HL-60 (cell line): ENCODE measurements around the gene DHRS7C.
A peak's percentile ranks its signal among the peaks of the same experiment; 100 is the strongest.

ENCODE experiments used
- DNase-seq, 2 experiments: peaks; one replicate each; pipeline ENCODE4 v3.0.0-alpha.2; 2010 to 2020; ENCODE audit warnings: low read depth in 1 of 2, low spot score in 1 of 2
- H3K27ac ChIP-seq: fragments of 250-450 bp; sonication (Bioruptor Pico); replicated peaks from 2 replicates; pipeline ENCODE4 v1.5.1; 2020; ENCODE audit warnings: mild to moderate bottlenecking, moderate library complexity
- H3K27me3 ChIP-seq: fragments of 250-450 bp; sonication (Bioruptor Pico); 2 replicates; pipeline ENCODE4 v1.5.1; 2021; ENCODE audit warnings: mild to moderate bottlenecking, moderate library complexity; ENCODE audit not compliant: insufficient read depth, poor library complexity, severe bottlenecking
- H3K4me3 ChIP-seq: replicated peaks from 2 replicates; pipeline ENCODE4 v1.5.1; 2011; ENCODE audit warnings: mild to moderate bottlenecking, control low read depth, low read length; ENCODE audit not compliant: insufficient read depth
- GABPA ChIP-seq: IDR thresholded peaks from 2 replicates; pipeline ENCODE4 v1.6.1; 2012; ENCODE audit warnings: low read depth
- POLR2AphosphoS5 ChIP-seq: IDR thresholded peaks from 2 replicates; pipeline ENCODE4 v1.6.1; 2012; ENCODE audit warnings: low read depth
- SPI1 ChIP-seq: IDR thresholded peaks from 2 replicates; pipeline ENCODE4 v1.6.1; 2012; ENCODE audit warnings: low read depth, mild to moderate bottlenecking, borderline replicate concordance
- TF ChIP-seq, protein P1 (sequence below): IDR thresholded peaks from one replicate; pipeline ENCODE4 v1.5.1; 2011; ENCODE audit warnings: low read length, control low read depth, inconsistent platforms; ENCODE audit not compliant: insufficient read depth
- TF ChIP-seq, protein P2 (sequence below): IDR thresholded peaks from 2 replicates; pipeline ENCODE4 v1.6.1; 2012; ENCODE audit warnings: low read depth; ENCODE audit not compliant: insufficient replicate concordance

The DHRS7C gene

DNA sequence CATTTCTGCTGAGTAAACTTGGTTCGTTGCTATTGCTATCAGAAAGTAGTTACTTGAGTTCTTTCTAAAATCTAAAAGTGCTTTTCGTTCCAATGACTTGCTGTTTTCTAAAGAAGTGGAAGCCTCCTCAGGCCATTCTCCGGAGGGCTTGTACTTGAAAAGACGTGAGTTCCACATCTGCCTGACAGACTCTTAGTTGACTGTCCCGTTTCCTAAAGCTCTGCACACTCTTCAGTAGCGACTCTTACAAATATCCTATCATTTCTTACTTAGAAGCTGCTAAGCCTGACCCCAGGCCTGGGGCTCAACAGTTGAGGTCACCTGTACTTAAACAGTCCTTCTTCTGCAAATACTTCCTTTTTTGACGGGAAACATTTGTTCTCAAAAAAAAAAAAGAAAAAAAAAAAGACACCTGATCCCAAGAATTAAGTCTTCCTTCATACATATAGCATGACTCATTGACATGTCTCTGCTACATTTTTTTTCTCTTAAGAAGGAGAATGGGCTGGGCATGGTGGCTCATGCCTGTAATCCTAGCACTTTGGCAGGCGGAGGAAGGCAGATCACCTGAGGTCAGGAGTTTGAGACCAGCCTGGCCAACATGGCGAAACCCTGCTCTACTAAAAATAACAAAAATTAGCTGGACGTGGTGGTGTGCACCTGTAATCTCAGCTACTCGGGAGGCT lies 61.5 kb downstream of the DHRS7C start:
- H3K4me3 ChIP-seq = no peak overlapping the region
- no peaks in the 10 kb centered on the region for H3K27me3 ChIP-seq
- DNase-seq = no peak
- no peak overlapping the region for H3K27ac ChIP-seq
- no peak for TF ChIP-seq GABPA
- TF ChIP-seq, protein P1, sequence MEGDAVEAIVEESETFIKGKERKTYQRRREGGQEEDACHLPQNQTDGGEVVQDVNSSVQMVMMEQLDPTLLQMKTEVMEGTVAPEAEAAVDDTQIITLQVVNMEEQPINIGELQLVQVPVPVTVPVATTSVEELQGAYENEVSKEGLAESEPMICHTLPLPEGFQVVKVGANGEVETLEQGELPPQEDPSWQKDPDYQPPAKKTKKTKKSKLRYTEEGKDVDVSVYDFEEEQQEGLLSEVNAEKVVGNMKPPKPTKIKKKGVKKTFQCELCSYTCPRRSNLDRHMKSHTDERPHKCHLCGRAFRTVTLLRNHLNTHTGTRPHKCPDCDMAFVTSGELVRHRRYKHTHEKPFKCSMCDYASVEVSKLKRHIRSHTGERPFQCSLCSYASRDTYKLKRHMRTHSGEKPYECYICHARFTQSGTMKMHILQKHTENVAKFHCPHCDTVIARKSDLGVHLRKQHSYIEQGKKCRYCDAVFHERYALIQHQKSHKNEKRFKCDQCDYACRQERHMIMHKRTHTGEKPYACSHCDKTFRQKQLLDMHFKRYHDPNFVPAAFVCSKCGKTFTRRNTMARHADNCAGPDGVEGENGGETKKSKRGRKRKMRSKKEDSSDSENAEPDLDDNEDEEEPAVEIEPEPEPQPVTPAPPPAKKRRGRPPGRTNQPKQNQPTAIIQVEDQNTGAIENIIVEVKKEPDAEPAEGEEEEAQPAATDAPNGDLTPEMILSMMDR = no peak
- TF ChIP-seq SPI1 = no peak
- no peak for TF ChIP-seq POLR2AphosphoS5
- TF ChIP-seq, protein P2, sequence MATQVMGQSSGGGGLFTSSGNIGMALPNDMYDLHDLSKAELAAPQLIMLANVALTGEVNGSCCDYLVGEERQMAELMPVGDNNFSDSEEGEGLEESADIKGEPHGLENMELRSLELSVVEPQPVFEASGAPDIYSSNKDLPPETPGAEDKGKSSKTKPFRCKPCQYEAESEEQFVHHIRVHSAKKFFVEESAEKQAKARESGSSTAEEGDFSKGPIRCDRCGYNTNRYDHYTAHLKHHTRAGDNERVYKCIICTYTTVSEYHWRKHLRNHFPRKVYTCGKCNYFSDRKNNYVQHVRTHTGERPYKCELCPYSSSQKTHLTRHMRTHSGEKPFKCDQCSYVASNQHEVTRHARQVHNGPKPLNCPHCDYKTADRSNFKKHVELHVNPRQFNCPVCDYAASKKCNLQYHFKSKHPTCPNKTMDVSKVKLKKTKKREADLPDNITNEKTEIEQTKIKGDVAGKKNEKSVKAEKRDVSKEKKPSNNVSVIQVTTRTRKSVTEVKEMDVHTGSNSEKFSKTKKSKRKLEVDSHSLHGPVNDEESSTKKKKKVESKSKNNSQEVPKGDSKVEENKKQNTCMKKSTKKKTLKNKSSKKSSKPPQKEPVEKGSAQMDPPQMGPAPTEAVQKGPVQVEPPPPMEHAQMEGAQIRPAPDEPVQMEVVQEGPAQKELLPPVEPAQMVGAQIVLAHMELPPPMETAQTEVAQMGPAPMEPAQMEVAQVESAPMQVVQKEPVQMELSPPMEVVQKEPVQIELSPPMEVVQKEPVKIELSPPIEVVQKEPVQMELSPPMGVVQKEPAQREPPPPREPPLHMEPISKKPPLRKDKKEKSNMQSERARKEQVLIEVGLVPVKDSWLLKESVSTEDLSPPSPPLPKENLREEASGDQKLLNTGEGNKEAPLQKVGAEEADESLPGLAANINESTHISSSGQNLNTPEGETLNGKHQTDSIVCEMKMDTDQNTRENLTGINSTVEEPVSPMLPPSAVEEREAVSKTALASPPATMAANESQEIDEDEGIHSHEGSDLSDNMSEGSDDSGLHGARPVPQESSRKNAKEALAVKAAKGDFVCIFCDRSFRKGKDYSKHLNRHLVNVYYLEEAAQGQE = no peak

DNA sequence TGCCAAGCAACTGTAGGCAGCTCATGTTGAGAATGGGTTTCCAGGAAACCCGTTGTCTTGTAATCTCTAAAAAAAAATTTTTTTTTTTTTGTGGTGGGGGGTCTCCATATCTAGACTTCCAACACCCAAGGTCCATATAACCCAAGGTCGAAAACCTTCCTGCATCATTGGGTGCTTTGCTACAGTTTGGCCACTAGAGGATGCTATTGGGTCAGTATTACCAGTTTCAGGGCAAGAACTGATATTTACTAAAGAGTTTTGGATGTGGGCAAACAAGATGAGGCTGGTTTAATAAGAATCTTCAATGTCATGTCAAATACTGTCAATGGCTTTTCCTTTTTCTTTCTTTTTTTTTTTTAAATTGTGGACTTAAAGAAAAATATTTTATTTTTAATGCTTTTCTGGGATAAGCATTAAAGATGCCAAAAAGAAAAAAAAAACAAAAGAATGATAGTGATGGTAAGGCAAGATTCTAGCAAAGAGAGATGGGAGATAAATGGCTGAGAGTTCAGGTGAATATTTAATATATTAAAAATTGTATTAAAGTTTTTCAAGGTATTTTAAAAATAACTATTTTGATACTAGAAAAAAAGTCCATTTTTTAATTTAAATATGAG lies 62.2 kb downstream of the DHRS7C start:
- no peak for TF ChIP-seq GABPA
- TF ChIP-seq, protein P1 = peak; percentile 52
- no peaks in the 10 kb centered on the region for H3K27me3 ChIP-seq
- H3K27ac ChIP-seq = no peak overlapping the region
- H3K4me3 ChIP-seq = no peak overlapping the region
- DNase-seq = peak in 1 of 2 experiments; percentile 14

DNA sequence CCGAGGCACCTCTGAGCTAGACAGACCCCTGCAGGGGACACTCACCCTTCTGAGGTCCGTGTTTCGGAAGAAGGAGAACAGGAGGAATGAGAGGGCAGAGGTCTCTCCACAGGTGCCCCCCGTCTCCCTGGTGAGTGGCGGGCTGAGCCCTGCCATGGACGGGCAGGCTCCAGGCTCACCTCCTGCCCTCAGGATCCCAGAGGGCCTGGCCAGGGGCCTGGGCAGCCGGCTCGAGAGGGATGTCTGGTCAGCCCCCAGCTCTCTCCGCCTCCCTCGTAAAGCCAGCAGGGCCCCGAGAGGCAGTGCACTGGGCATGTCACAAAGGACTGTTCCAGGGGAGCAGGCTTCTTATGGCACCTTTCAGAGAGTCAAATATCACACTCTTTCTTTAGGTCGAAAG lies 62.8 kb downstream of the DHRS7C start:
- Histone ChIP-seq H3K4me3 (no peak overlapping the region), H3K27me3 (no peaks in the 10 kb centered on the region), H3K27ac (no peak overlapping the region)
- TF ChIP-seq, protein P1 = no peak
- TF ChIP-seq GABPA (no peak), POLR2AphosphoS5 (no peak)
- TF ChIP-seq, protein P2 = no peak
- DNase-seq = no peak

DNA sequence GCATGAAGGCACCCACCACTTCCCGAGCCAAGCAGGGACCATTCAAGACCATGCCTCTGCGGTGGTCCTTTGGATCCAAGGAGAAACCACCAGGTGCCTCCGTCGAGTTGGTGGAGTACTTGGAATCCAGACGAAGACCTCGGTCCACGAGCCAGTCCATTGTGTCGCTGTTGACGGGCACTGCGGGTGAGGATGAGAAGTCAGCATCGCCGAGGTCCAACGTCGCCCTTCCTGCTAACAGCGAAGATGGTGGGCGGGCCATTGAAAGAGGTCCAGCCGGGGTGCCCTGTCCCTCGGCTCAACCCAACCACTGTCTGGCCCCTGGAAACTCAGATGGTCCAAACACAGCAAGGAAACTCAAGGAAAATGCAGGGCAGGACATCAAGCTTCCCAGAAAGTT lies 63.4 kb downstream of the DHRS7C start:
- no peak for TF ChIP-seq SPI1
- TF ChIP-seq POLR2AphosphoS5 = no peak
- no peak for DNase-seq
- no peaks in the 10 kb centered on the region for H3K27me3 ChIP-seq
- H3K27ac ChIP-seq = no peak overlapping the region
- H3K4me3 ChIP-seq = no peak overlapping the region
